Osteoblast (primary cell): ENCODE measurements around the gene CAMK2G. TPM values are rescaled to one million over a fixed set of nuclear protein-coding genes. Genes with fewer than 3 reads are reported as not detected.

Source experiments
- DNase-seq: peaks from one replicate; pipeline ENCODE4 v3.0.0; 2011; ENCODE audit warnings: low spot score, mixed read lengths; ENCODE audit not compliant: insufficient read length; ENCODE audit errors: missing footprints
- H2AFZ ChIP-seq: 2 replicates; pipeline ENCODE4 v1.6.0; 2011; ENCODE audit warnings: mild to moderate bottlenecking, low read length
- H3K27ac ChIP-seq: 2 replicates; pipeline ENCODE4 v1.5.1; 2011; ENCODE audit warnings: mild to moderate bottlenecking, low read depth, low read length, moderate library complexity
- H3K27me3 ChIP-seq: 2 replicates; pipeline ENCODE4 v1.6.0; 2012; ENCODE audit warnings: mild to moderate bottlenecking, control low read depth, inconsistent platforms, low read length, moderate library complexity; ENCODE audit not compliant: insufficient read depth
- H3K36me3 ChIP-seq: 2 replicates; pipeline ENCODE4 v1.5.1; 2011; ENCODE audit warnings: mild to moderate bottlenecking, low read length, control low read depth, moderate library complexity; ENCODE audit not compliant: insufficient read depth
- H3K4me1 ChIP-seq: 2 replicates; pipeline ENCODE4 v1.5.1; 2011; ENCODE audit warnings: mild to moderate bottlenecking, low read length, control low read depth, moderate library complexity; ENCODE audit not compliant: insufficient read depth
- H3K4me2 ChIP-seq: 2 replicates; pipeline ENCODE4 v1.6.0; 2011; ENCODE audit warnings: mild to moderate bottlenecking, low read length; ENCODE audit not compliant: insufficient read depth
- H3K4me3 ChIP-seq: fragments of 200-600 bp; sonication (generic); 3 replicates; pipeline ENCODE4 v1.5.1; 2012; ENCODE audit warnings: mild to moderate bottlenecking, low read length, inconsistent platforms; ENCODE audit not compliant: insufficient read depth
- H3K79me2 ChIP-seq: 2 replicates; pipeline ENCODE4 v1.6.0; 2012; ENCODE audit warnings: mild to moderate bottlenecking, low read length, control low read depth, inconsistent platforms; ENCODE audit not compliant: insufficient read depth
- H3K9me3 ChIP-seq: 2 replicates; pipeline ENCODE4 v1.5.1; 2011; ENCODE audit warnings: low read depth, low read length, control low read depth
- H4K20me1 ChIP-seq: 2 replicates; pipeline ENCODE4 v1.6.0; 2012; ENCODE audit warnings: mild to moderate bottlenecking, low read length, control low read depth; ENCODE audit not compliant: insufficient read depth
- total RNA-seq: library from RNA; depleted of rRNA; stranded (reverse); fragments of >200 nt; gene quantifications from 2 replicates; pipeline ENCODE4 v1.2.3, GENCODE V29; 2012
- TF ChIP-seq, protein P1 (sequence below): IDR thresholded peaks from 2 replicates; pipeline ENCODE4 v1.5.1; 2011; ENCODE audit warnings: mild to moderate bottlenecking, low read depth, low read length, moderate library complexity; ENCODE audit errors: extremely low read depth

CAMK2G gene
- total RNA-seq, 1 donor, result 22.4 TPM

DNA sequence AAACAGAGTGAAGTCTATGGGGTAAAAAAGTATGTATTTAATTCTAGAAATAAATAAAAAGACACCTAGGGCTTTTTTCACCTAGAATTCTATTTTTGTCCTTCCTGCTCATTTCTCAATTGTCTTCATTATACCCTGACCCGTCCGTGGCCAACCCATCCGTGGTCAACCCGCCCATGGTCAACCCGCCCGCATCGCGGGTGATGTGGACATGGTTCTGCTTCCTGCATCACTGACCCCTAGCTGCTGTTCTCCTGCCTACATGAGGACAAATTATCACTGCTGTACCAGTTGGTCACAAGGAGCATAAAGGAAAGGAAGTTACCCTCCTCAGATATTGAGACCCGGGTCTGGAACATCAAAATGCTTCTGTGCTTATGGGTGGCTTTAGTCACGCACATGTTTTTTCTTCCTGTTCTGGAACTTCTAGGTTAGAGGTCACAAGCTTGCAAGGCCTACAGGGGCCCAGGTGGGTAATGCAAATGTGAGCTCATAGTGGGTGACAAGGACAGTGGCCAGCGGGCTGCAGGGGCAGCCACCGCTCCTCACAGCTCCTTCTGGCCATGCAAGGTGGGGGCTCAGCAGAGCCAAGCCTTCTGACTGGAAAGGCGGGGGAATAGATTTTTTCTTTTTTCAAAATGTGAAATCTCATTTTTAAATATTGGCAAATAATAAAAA, 15.5 kb downstream of the CAMK2G start:
- peak; percentile 18 for DNase-seq
- no peak overlapping the region for H2AFZ ChIP-seq
- TF ChIP-seq, protein P1, sequence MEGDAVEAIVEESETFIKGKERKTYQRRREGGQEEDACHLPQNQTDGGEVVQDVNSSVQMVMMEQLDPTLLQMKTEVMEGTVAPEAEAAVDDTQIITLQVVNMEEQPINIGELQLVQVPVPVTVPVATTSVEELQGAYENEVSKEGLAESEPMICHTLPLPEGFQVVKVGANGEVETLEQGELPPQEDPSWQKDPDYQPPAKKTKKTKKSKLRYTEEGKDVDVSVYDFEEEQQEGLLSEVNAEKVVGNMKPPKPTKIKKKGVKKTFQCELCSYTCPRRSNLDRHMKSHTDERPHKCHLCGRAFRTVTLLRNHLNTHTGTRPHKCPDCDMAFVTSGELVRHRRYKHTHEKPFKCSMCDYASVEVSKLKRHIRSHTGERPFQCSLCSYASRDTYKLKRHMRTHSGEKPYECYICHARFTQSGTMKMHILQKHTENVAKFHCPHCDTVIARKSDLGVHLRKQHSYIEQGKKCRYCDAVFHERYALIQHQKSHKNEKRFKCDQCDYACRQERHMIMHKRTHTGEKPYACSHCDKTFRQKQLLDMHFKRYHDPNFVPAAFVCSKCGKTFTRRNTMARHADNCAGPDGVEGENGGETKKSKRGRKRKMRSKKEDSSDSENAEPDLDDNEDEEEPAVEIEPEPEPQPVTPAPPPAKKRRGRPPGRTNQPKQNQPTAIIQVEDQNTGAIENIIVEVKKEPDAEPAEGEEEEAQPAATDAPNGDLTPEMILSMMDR, result no peak
- H3K79me2 ChIP-seq, result peaks cover 14% of the 10 kb centered on the region
- H3K9me3 ChIP-seq, result no peaks in the 10 kb centered on the region
- no peak overlapping the region for H3K27ac ChIP-seq
- peaks cover 30% of the 10 kb centered on the region for H3K4me1 ChIP-seq
- no peak overlapping the region for H3K4me2 ChIP-seq
- H3K36me3 ChIP-seq, result peaks cover 20% of the 10 kb centered on the region
- peaks cover 21% of the 10 kb centered on the region for H4K20me1 ChIP-seq
- no peaks in the 10 kb centered on the region for H3K27me3 ChIP-seq
- H3K4me3 ChIP-seq, result no peak overlapping the region

DNA sequence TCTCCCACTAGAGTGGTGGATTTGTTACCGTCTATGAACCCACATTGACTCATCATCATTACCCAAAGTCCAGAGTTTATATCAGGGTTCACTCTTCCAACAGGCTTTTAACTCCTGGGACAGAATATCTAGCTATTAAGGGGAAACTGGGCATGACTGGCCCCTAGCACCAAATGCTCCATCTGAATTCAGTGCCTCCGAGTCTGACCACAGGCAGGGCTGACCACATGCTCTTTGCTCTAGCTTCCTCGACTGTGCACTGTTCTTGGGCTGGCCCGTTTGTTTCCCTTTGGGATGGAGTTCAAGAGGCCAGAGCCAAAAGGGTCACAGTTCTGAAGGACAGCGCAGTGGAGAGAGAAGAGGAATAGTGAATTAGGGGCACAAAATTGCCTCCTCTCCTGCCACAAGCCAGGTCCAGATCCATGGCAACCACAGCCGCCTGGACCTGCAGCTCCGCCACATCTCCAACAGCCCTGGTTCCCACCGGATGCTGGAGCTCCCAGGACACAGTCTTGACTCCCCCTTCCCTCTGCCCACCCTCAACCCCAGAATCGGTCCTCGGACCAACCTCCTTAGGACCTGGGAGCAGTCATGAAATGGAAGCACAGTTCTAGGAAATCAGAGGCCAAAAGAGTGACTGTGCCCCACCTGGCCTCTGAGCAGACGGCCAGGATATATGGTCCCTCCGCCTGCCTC, 16.2 kb downstream of the CAMK2G start:
- peaks cover 30% of the 10 kb centered on the region for H3K4me1 ChIP-seq
- TF ChIP-seq, protein P1, result no peak
- peak overlapping the region; percentile 20 for H3K27ac ChIP-seq
- H3K27me3 ChIP-seq, result no peaks in the 10 kb centered on the region
- H3K9me3 ChIP-seq, result no peaks in the 10 kb centered on the region
- no peak overlapping the region for H3K4me3 ChIP-seq
- H4K20me1 ChIP-seq, result peaks cover 20% of the 10 kb centered on the region
- peak; percentile 82 for DNase-seq
- no peak overlapping the region for H2AFZ ChIP-seq
- H3K36me3 ChIP-seq, result peaks cover 20% of the 10 kb centered on the region
- peak overlapping the region; percentile 34 for H3K4me2 ChIP-seq
- H3K79me2 ChIP-seq, result peaks cover 14% of the 10 kb centered on the region

DNA sequence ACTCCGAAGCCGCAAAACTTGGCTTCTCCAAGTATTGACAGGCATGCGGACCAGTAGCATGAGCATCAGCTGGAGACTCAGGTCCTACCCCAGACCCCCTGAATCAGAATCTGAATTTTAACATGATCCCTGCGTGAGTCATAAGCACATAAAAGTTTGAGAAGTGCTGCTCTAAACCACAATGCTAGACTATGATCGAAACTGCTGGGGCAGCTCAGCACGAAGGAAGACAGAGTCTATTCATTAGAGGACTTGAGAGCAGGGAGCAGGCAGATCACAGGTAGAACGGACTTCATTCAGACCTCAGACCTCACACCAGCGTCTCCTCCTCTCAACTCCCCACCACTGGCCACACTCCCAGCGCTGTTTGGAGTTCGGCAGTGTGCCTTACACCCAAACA, 16.9 kb downstream of the CAMK2G start:
- Histone ChIP-seq H3K27ac (peak overlapping the region; percentile 36), H3K4me2 (peak overlapping the region; percentile 34), H2AFZ (peak overlapping the region; percentile 17), H3K9me3 (no peaks in the 10 kb centered on the region), H3K79me2 (peaks cover 14% of the 10 kb centered on the region), H3K4me3 (no peak overlapping the region), H4K20me1 (peaks cover 19% of the 10 kb centered on the region), H3K27me3 (no peaks in the 10 kb centered on the region), H3K4me1 (peaks cover 30% of the 10 kb centered on the region), H3K36me3 (peaks cover 27% of the 10 kb centered on the region)
- DNase-seq, result peak; percentile 94
- TF ChIP-seq, protein P1, result no peak

DNA sequence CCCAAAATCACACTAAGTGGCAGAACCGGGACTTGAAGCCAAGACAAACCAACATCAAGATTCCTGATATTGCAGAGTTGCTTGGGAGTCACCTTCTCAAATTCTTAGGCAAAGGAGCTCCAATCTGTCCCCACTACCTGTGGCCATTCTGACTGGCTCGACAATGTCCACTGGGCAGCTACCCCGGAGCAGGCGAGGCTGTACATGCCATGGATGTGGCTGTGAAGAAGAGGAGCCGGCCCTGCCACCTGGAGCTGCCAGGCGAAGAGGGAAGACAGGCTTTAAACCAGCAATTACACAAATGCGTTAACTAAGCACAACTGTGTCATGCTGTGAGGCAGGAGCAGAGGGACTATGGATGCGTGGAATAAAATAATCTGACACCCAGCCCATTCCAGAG, 18.1 kb downstream of the CAMK2G start:
- Histone ChIP-seq H4K20me1 (peaks cover 25% of the 10 kb centered on the region), H3K36me3 (peaks cover 33% of the 10 kb centered on the region)

More for the DNA sequence above, 18.1 kb downstream of the CAMK2G start:
- Histone ChIP-seq H3K4me3 (no peak overlapping the region), H3K4me2 (no peak overlapping the region), H3K27ac (no peak overlapping the region), H3K9me3 (no peaks in the 10 kb centered on the region), H3K4me1 (peaks cover 30% of the 10 kb centered on the region), H3K27me3 (no peaks in the 10 kb centered on the region), H3K79me2 (peaks cover 14% of the 10 kb centered on the region), H2AFZ (no peak overlapping the region)
- peak; percentile 65 for DNase-seq
- TF ChIP-seq, protein P1, result no peak
